Body of pancreas (tissue), 4 donors: ENCODE data around the gene ATG7.

Experiments used
- CTCF ChIP-seq, 7 experiments: fragments of 450-650 bp in 4 of 7; fragments of 200-600 bp in 3 of 7; sonication (generic) in 3 of 7; IDR thresholded peaks; one replicate each; pipeline ENCODE4 v1.5.1; 2016 to 2019; ENCODE audit warnings: antibody characterized with exemption in 7 of 7
- POLR2A ChIP-seq, 3 donors: fragments of 450-650 bp; IDR thresholded peaks; one replicate each; pipeline ENCODE4 v1.6.1; 2016; ENCODE audit warnings: antibody characterized with exemption in 3 of 3, mild to moderate bottlenecking in 2 of 3

DNA sequence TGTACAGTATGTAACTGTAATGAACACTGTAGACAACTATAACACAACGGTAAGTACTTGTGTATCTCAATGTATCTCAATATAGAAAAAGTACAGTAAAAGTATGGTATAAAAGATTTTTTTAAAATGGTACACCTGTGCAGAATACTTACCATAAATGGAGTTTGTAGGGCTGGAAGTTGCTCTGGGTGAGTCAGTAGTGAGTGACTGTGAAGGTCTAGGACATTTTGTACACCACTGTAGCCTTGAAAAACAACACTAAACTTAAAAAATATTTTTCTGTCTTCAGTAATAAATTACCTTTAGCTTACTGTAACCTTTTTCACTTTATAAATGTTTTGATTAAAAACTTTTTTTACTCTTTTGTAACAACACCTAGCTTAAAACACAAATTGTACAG lies 142.9 kb downstream of the ATG7 start:
- TF ChIP-seq CTCF (IDR thresholded peaks at IDR 0.05) (no peak), POLR2A (IDR thresholded peaks at IDR 0.05) (no peak)
